ENCODE measurements around the gene PLB1.

Gene PLB1

DNA sequence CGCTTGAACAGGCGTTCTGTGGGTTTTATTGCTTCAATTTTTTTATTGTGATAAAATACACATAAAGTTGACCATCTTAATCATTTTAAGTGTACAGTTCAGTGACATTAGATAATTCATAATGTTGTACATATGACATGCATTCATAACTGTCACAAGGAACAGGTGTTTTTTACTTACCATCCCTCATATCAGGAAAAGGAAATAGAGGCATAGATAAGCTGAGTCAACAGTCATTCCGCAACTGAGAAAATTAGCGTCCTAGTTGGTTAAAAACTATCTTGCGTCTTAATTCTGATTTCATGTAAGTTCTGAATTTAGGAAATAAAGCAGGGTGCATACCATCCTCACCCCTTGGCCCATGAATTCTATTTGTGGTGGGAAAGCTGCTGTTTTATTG lies 36.5 kb downstream of the PLB1 start:
- TF ChIP-seq EZH2phosphoT487 (IDR thresholded peaks at IDR 0.05; ENCODE audit: borderline replicate concordance) = no peak
- TF ChIP-seq, protein P1, sequence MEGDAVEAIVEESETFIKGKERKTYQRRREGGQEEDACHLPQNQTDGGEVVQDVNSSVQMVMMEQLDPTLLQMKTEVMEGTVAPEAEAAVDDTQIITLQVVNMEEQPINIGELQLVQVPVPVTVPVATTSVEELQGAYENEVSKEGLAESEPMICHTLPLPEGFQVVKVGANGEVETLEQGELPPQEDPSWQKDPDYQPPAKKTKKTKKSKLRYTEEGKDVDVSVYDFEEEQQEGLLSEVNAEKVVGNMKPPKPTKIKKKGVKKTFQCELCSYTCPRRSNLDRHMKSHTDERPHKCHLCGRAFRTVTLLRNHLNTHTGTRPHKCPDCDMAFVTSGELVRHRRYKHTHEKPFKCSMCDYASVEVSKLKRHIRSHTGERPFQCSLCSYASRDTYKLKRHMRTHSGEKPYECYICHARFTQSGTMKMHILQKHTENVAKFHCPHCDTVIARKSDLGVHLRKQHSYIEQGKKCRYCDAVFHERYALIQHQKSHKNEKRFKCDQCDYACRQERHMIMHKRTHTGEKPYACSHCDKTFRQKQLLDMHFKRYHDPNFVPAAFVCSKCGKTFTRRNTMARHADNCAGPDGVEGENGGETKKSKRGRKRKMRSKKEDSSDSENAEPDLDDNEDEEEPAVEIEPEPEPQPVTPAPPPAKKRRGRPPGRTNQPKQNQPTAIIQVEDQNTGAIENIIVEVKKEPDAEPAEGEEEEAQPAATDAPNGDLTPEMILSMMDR (conservative IDR thresholded peaks at IDR 0.05; ENCODE audit: low read length) = no peak
- H3K4me1 ChIP-seq (ENCODE audit: insufficient read depth, low read length, poor library complexity, severe bottlenecking) = no peaks in the 10 kb centered on the region
- no peaks in the 10 kb centered on the region for H3K79me2 ChIP-seq (ENCODE audit: insufficient read depth, low read length)
- H3K9ac ChIP-seq (ENCODE audit: low read depth, low read length, poor library complexity, severe bottlenecking) = no peak overlapping the region
- H3F3A ChIP-seq (ENCODE audit: low read depth) = no peaks in the 10 kb centered on the region
- H3K27me3 ChIP-seq (ENCODE audit: insufficient read depth, low read length, poor library complexity, severe bottlenecking) = peaks cover 6% of the 10 kb centered on the region
- no peak overlapping the region for H3K4me2 ChIP-seq (ENCODE audit: low read depth, low read length, poor library complexity, severe bottlenecking)
- H3K9me2 ChIP-seq (replicated peaks; ENCODE audit: low read depth, low read length) = no peaks in the 10 kb centered on the region
- no peaks in the 10 kb centered on the region for H3K36me3 ChIP-seq (ENCODE audit: insufficient read depth, low read length)
- no peaks in the 10 kb centered on the region for H3K9me3 ChIP-seq (ENCODE audit: insufficient read depth, low read depth, low read length)
- no peak overlapping the region for H3K4me3 ChIP-seq (ENCODE audit: low read length, poor library complexity, severe bottlenecking)
- no peak overlapping the region for H2AFZ ChIP-seq (ENCODE audit: low read length)
- no peaks in the 10 kb centered on the region for H4K20me1 ChIP-seq (ENCODE audit: insufficient read depth, low read length, poor library complexity, severe bottlenecking)

DNA sequence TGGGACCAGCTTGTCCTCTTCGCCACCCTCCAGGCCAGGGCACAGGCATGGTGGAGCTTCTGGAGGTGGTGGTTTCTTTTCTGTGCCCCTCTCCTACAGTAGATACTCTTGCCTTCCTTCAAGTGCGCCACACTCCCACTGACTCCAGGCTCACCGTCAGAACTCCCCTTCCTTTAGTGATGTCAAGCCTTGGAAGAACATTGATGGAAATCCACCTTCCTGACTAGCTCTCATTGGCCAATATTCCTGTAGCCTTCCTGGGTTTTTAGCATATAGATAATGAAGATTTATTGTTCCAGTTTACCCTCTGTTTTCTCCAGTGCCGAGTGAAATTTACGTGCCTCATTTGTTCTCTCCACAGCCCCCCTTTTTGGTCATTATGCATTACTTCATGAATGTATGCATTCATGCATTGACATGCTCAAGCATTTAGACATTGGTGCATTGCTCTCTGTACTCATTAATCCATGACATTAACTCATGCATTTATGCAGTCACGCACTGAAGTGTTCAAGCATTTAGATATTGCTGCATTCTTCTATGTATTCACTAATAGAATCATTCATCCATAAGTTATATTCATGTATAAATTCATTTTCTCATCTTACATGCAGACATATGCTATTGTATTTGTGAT lies 37.3 kb downstream of the PLB1 start:
- H3K9me2 ChIP-seq (replicated peaks; ENCODE audit: low read depth, low read length) = no peaks in the 10 kb centered on the region
- no peak overlapping the region for H3K9ac ChIP-seq (ENCODE audit: low read depth, low read length, poor library complexity, severe bottlenecking)
- no peak overlapping the region for H3K4me3 ChIP-seq (ENCODE audit: low read length, poor library complexity, severe bottlenecking)
- no peak for TF ChIP-seq EZH2phosphoT487 (IDR thresholded peaks at IDR 0.05; ENCODE audit: borderline replicate concordance)
- TF ChIP-seq, protein P1 (conservative IDR thresholded peaks at IDR 0.05; ENCODE audit: low read length) = no peak
- H3K79me2 ChIP-seq (ENCODE audit: insufficient read depth, low read length) = no peaks in the 10 kb centered on the region
- H3K4me2 ChIP-seq (ENCODE audit: low read depth, low read length, poor library complexity, severe bottlenecking) = no peak overlapping the region
- H4K20me1 ChIP-seq (ENCODE audit: insufficient read depth, low read length, poor library complexity, severe bottlenecking) = no peaks in the 10 kb centered on the region
- peaks cover 6% of the 10 kb centered on the region for H3K27me3 ChIP-seq (ENCODE audit: insufficient read depth, low read length, poor library complexity, severe bottlenecking)
- H3K9me3 ChIP-seq (ENCODE audit: insufficient read depth, low read depth, low read length) = no peaks in the 10 kb centered on the region
- H3K4me1 ChIP-seq (ENCODE audit: insufficient read depth, low read length, poor library complexity, severe bottlenecking) = no peaks in the 10 kb centered on the region
- no peak overlapping the region for H2AFZ ChIP-seq (ENCODE audit: low read length)
- no peaks in the 10 kb centered on the region for H3K36me3 ChIP-seq (ENCODE audit: insufficient read depth, low read length)
- no peaks in the 10 kb centered on the region for H3F3A ChIP-seq (ENCODE audit: low read depth)

DNA sequence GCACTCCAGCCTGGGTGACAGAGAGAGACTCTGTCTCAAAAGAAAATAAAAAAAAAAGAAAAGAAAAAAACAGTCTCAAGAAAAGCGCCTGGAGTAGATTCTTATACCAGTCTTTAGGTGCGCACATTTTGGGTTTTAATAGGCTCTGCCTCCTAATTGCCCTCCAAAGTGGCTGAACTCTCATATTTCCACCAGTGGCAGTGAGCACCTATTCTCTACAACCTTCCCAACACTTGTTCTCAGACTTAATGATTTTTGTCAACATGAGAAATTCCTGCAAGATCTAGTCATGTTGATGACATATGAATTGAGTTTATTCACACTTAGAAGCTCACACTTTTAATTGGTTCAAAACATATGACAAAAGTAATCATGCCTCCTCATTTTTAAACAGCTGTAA lies 39.0 kb downstream of the PLB1 start:
- H3K4me2 ChIP-seq (ENCODE audit: low read depth, low read length, poor library complexity, severe bottlenecking) = no peak overlapping the region

More for the DNA sequence above, 39.0 kb downstream of the PLB1 start:
- TF ChIP-seq, protein P1 (conservative IDR thresholded peaks at IDR 0.05; ENCODE audit: low read length) = no peak
- Histone ChIP-seq H3K79me2 (ENCODE audit: insufficient read depth, low read length) (no peaks in the 10 kb centered on the region), H3K4me3 (ENCODE audit: low read length, poor library complexity, severe bottlenecking) (no peak overlapping the region), H3K9ac (ENCODE audit: low read depth, low read length, poor library complexity, severe bottlenecking) (no peak overlapping the region), H3K27me3 (ENCODE audit: insufficient read depth, low read length, poor library complexity, severe bottlenecking) (peaks cover 6% of the 10 kb centered on the region), H4K20me1 (ENCODE audit: insufficient read depth, low read length, poor library complexity, severe bottlenecking) (no peaks in the 10 kb centered on the region), H3K36me3 (ENCODE audit: insufficient read depth, low read length) (no peaks in the 10 kb centered on the region), H3K4me1 (ENCODE audit: insufficient read depth, low read length, poor library complexity, severe bottlenecking) (no peaks in the 10 kb centered on the region), H3K9me2 (replicated peaks; ENCODE audit: low read depth, low read length) (no peaks in the 10 kb centered on the region), H3K9me3 (ENCODE audit: insufficient read depth, low read depth, low read length) (no peaks in the 10 kb centered on the region), H2AFZ (ENCODE audit: low read length) (no peak overlapping the region), H3F3A (ENCODE audit: low read depth) (no peaks in the 10 kb centered on the region)
